ENCODE data around the gene TAS2R42.

The TAS2R42 gene

DNA sequence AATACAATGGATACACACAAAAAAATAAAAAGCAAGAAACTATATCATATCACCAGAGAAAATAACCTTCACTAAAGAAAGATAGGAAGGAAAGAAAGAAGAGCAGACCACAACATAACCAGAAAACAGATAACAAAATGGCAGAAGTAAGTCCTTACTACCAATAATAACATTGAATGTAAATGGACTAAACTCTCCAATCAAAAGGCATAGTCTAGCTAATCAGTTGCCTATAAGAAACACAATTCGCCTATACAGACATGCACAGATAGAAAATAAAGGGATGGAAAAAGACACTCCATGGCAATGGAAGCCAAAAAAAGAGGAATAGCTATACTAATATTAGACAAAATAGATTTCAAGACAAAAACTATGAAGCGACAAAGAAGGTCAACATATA, 43.4 kb downstream of the TAS2R42 start:
- DNase-seq = no peak

DNA sequence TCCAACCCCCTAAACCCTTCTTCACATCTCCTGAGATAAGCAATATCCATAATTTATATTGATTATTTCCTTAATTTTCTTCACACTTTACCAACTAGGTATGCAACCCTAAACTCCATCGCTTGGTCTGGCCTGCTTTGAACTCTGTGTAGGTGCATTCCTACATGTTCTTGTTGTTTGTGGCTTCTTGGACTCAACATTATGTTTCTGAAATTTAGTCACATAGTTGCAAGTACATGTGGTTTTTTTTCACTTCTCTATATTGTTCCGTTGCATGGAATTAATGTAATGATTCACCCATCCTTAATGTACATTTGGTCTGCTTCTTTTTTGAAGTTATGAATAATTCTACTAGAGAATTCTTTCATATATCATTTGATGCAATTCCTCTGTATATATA, 50.7 kb downstream of the TAS2R42 start:
- no peak for DNase-seq

All from amniotic stem cell (primary cell).